GM21717 (cell line): ENCODE data around the gene FANCC.

Experiments used
- ATAC-seq: cut with Tn5 transposase; IDR thresholded peaks from one replicate; pipeline ENCODE4 v1.9.1; 2021; ENCODE audit warnings: mild to moderate bottlenecking, moderate library complexity; ENCODE audit not compliant: unreplicated experiment

FANCC gene

GRCh38 chr9:95053611-95054570, 263.6 kb downstream of the FANCC start:
- ATAC-seq = no peak

GRCh38 chr9:95049761-95050160, 267.7 kb downstream of the FANCC start:
- no peak for ATAC-seq
